Prostate gland (tissue), 2 donors: ENCODE data around the gene PRKG1. TPM values are rescaled to one million over a fixed set of nuclear protein-coding genes. Genes with fewer than 3 reads are reported as not detected.

Experiments used
- DNase-seq: peaks from one replicate; pipeline ENCODE4 v3.0.0-alpha.2; 2019; ENCODE audit warnings: low spot score
- H3K27ac ChIP-seq, 2 donors: fragments of 200-600 bp; sonication (generic); 2 replicates each; pipeline ENCODE4 v1.5.1; 2017 to 2019
- H3K27me3 ChIP-seq: fragments of 200-600 bp; sonication (generic); replicated peaks from 2 replicates; pipeline ENCODE4 v1.5.1; 2019; ENCODE audit not compliant: insufficient read depth
- H3K36me3 ChIP-seq, 2 donors: fragments of 200-600 bp; sonication (generic); 1 replicate in 1 of 2; 2 replicates in 1 of 2; pipeline versions ENCODE4 v1.5.1 to v1.8.1; 2017 to 2019
- H3K4me1 ChIP-seq: fragments of 200-600 bp; sonication (generic); replicated peaks from 2 replicates; pipeline ENCODE4 v1.5.1; 2019
- H3K4me3 ChIP-seq, 2 donors: fragments of 200-600 bp; sonication (generic); 2 replicates each; pipeline ENCODE4 v1.5.1; 2017 to 2019
- H3K9me3 ChIP-seq: fragments of 200-600 bp; sonication (generic); 2 replicates; pipeline ENCODE4 v1.5.1; 2017
- CTCF ChIP-seq, 4 experiments: fragments of 200-600 bp in 2 of 4; fragments of 450-650 bp in 2 of 4; sonication (generic) in 2 of 4; IDR thresholded peaks; 1 replicate in 3 of 4; 2 replicates in 1 of 4; pipeline ENCODE4 v1.5.1; 2016 to 2019; ENCODE audit warnings: antibody characterized with exemption in 4 of 4, mild to moderate bottlenecking in 2 of 4, moderate library complexity in 2 of 4
- POLR2A ChIP-seq: fragments of 450-650 bp; IDR thresholded peaks from one replicate; pipeline ENCODE4 v1.6.1; 2016; ENCODE audit warnings: antibody characterized with exemption, mild to moderate bottlenecking
- POLR2AphosphoS5 ChIP-seq: sonication (generic); formaldehyde crosslinking; IDR thresholded peaks from one replicate; pipeline ENCODE4 v1.6.1; 2017; ENCODE audit warnings: antibody characterized with exemption
- WGBS: methylation state at CpG from one replicate; pipeline ENCODE4 v1.1.5; 2018; 5-methylcytosine and 5-hydroxymethylcytosine counted together
- intact Hi-C: fragments of 100-400 bp; cut with DNase I; formaldehyde crosslinking; loops from one replicate; pipeline ENCODE4 v1.14.2; 2022
- total RNA-seq, 2 donors: library from RNA; depleted of rRNA; stranded (reverse); fragments of >200 nt; gene quantifications; one replicate each; pipeline ENCODE4 v1.1.0, GENCODE V29; 2016

The PRKG1 gene
- total RNA-seq, 2 donors from 2014 or later: 2.7 to 9.0 TPM

- Histone ChIP-seq H3K9me3 (no peaks in the 10 kb centered on the region), H3K27me3 (no peaks in the 10 kb centered on the region), H3K36me3 (no peaks in the 10 kb centered on the region), H3K4me1 (no peaks in the 10 kb centered on the region), H3K27ac (no peak overlapping the region), H3K4me3 (no peak overlapping the region)
- intact Hi-C loops: no loop called here
- no peak for DNase-seq
- 100% methylated on average over 1 of the region's 1 CpG for WGBS
- TF ChIP-seq CTCF (IDR thresholded peaks at IDR 0.05) (no peak), POLR2A (no peak), POLR2AphosphoS5 (no peak)
Measured at GRCh38 chr10:51834548-51834947, 760.3 kb downstream of the PRKG1 start.

DNA sequence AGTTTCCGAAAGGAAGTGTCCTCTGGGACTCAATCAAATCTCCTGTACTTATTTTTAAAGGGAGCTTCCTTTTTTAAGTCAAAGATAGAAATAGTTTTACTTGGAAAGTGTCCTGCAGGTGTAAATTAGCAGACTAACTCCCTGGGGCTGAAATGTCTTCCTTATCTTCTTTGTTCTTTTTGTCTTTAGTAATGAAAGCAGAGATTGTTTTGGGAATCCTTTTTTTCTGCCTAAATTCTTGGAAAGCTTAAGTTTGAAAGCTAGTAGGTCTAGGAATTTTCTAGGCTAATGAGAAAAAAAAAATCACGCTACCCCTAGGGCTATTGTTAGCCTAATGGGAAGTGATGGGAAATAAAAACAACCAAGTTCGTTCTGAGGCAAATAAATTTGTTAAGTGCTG is 764.2 kb downstream of the PRKG1 start:
- TF ChIP-seq CTCF (IDR thresholded peaks at IDR 0.05) (no peak), POLR2AphosphoS5 (no peak), POLR2A (no peak)
- no peaks in the 10 kb centered on the region for H3K4me1 ChIP-seq
- no peaks in the 10 kb centered on the region for H3K9me3 ChIP-seq
- H3K4me3 ChIP-seq: no peak overlapping the region
- intact Hi-C loops: no loop called here
- H3K27me3 ChIP-seq: no peaks in the 10 kb centered on the region
- no peaks in the 10 kb centered on the region for H3K36me3 ChIP-seq
- WGBS: 44% methylated on average over 3 of the region's 3 CpGs
- H3K27ac ChIP-seq: no peak overlapping the region
- DNase-seq: no peak

- Histone ChIP-seq H3K4me3 (no peak overlapping the region), H3K9me3 (no peaks in the 10 kb centered on the region), H3K27me3 (no peaks in the 10 kb centered on the region), H3K36me3 (no peaks in the 10 kb centered on the region), H3K4me1 (no peaks in the 10 kb centered on the region), H3K27ac (no peak overlapping the region)
- no peak for DNase-seq
- intact Hi-C loops: no loop called here
- WGBS: 88% methylated on average over 2 of the region's 2 CpGs
- no peak for TF ChIP-seq POLR2AphosphoS5
- TF ChIP-seq POLR2A: no peak
- no peak for TF ChIP-seq CTCF (IDR thresholded peaks at IDR 0.05)
Measured at GRCh38 chr10:51843966-51844365, 769.7 kb downstream of the PRKG1 start.

GRCh38 chr10:51846856-51847506 is 772.7 kb downstream of the PRKG1 start:
- Histone ChIP-seq H3K27ac (no peak overlapping the region), H3K9me3 (no peaks in the 10 kb centered on the region), H3K27me3 (no peaks in the 10 kb centered on the region), H3K4me1 (no peaks in the 10 kb centered on the region), H3K4me3 (no peak overlapping the region), H3K36me3 (no peaks in the 10 kb centered on the region)
- intact Hi-C loops: no loop called here
- no peak for TF ChIP-seq POLR2AphosphoS5
- no peak for TF ChIP-seq CTCF (IDR thresholded peaks at IDR 0.05)
- no peak for TF ChIP-seq POLR2A
- no peak for DNase-seq
- WGBS: 78% methylated on average over 2 of the region's 2 CpGs

- Histone ChIP-seq H3K27me3 (no peaks in the 10 kb centered on the region), H3K4me1 (no peaks in the 10 kb centered on the region), H3K27ac (no peak overlapping the region), H3K9me3 (no peaks in the 10 kb centered on the region), H3K36me3 (no peaks in the 10 kb centered on the region), H3K4me3 (no peak overlapping the region)
- TF ChIP-seq POLR2AphosphoS5: no peak
- no peak for TF ChIP-seq CTCF (IDR thresholded peaks at IDR 0.05)
- TF ChIP-seq POLR2A: no peak
- no peak for DNase-seq
- intact Hi-C loops: no loop called here
Measured at GRCh38 chr10:51852297-51852696, 778.0 kb downstream of the PRKG1 start.
